Endothelial cell of umbilical vein (primary cell): ENCODE results near the gene ZC3H13. TPM values are rescaled to one million over a fixed set of nuclear protein-coding genes. Genes with fewer than 3 reads are reported as not detected.

ENCODE experiments used
- BruUV-seq: library from RNA; stranded (reverse); fragments of 400-500 nt; replicated peaks from 2 replicates; lab custom pipeline; 2021; lab: Mats Ljungman, UMichigan
- CTCF ChIA-PET: fragments of 300-600, 350-600 bp; sonication (Branson Sonifier 250); formaldehyde crosslinking; loops from one replicate; lab custom pipeline; 2021; ENCODE audit warnings: antibody characterized with exemption, inconsistent platforms; lab: Charles Lee
- POLR2A ChIA-PET: fragments of 300-600, 350-600 bp; sonication (Branson Sonifier 250); formaldehyde crosslinking; loops from one replicate; lab custom pipeline; 2021; ENCODE audit warnings: antibody characterized with exemption, inconsistent platforms; lab: Charles Lee
- DNase-seq: peaks from one replicate; pipeline ENCODE4 v3.0.0-alpha.2; 2011; ENCODE audit warnings: low read depth, low spot score
- FAIRE-seq: peaks from 2 replicates; lab custom pipeline; 2011; peaks lifted over from hg19 to GRCh38; lab: Jason Lieb, UNC
- H2AFZ ChIP-seq: 2 replicates; pipeline ENCODE4 v1.6.0; 2012; ENCODE audit warnings: low read depth, low read length, control low read depth, inconsistent platforms
- H3K27ac ChIP-seq: 2 replicates; pipeline ENCODE4 v1.5.1; 2011; ENCODE audit warnings: low read depth, mild to moderate bottlenecking, control low read depth, low read length, moderate library complexity; ENCODE audit not compliant: insufficient read depth
- H3K27me3 ChIP-seq, 2 experiments: 2 replicates each; pipeline versions ENCODE4 v1.6.0 to v1.6.1; 2011; ENCODE audit warnings: low read length in 2 of 2, mixed read lengths in 1 of 2; ENCODE audit not compliant: control insufficient read depth in 2 of 2, insufficient read depth in 2 of 2
- H3K36me3 ChIP-seq, 2 experiments: 2 replicates in 1 of 2; 3 replicates in 1 of 2; pipeline ENCODE4 v1.5.1; 2011; ENCODE audit warnings: low read length in 2 of 2, mild to moderate bottlenecking in 1 of 2, moderate library complexity in 1 of 2; ENCODE audit not compliant: control insufficient read depth in 2 of 2, insufficient read depth in 2 of 2; ENCODE audit errors: extremely low read depth in 1 of 2
- H3K4me1 ChIP-seq: 3 replicates; pipeline ENCODE4 v1.5.1; 2011; ENCODE audit warnings: mild to moderate bottlenecking, low read length; ENCODE audit not compliant: control insufficient read depth, insufficient read depth; ENCODE audit errors: extremely low read depth
- H3K4me2 ChIP-seq: 2 replicates; pipeline ENCODE4 v1.6.1; 2011; ENCODE audit warnings: low read length, control low read depth, mixed read lengths; ENCODE audit not compliant: insufficient read depth
- H3K4me3 ChIP-seq, 3 experiments: fragments of 200-600 bp in 1 of 3; sonication (generic), shearing (Covaris generic) in 1 of 3; replicated peaks in 1 of 3; 2 replicates each; pipeline ENCODE4 v1.5.1; 2011 to 2016; ENCODE audit warnings: control low read depth in 3 of 3, low read length in 3 of 3, mild to moderate bottlenecking in 2 of 3, inconsistent platforms in 1 of 3, low read depth in 1 of 3, moderate library complexity in 1 of 3; ENCODE audit not compliant: insufficient read depth in 1 of 3
- H3K79me2 ChIP-seq: 2 replicates; pipeline ENCODE4 v1.6.0; 2012; ENCODE audit warnings: low read length, inconsistent platforms; ENCODE audit not compliant: control insufficient read depth, insufficient read depth
- H3K9ac ChIP-seq: replicated peaks from 2 replicates; pipeline ENCODE3; 2011; ENCODE audit warnings: low read length, control low read depth; ENCODE audit not compliant: insufficient read depth; ENCODE audit errors: extremely low read depth
- H3K9me1 ChIP-seq: replicated peaks from 3 replicates; pipeline ENCODE4 v1.6.0; 2011; ENCODE audit warnings: mild to moderate bottlenecking, low read length; ENCODE audit not compliant: control insufficient read depth, insufficient read depth; ENCODE audit errors: extremely low read depth
- H3K9me3 ChIP-seq: replicated peaks from 2 replicates; pipeline ENCODE4 v1.5.1; 2012; ENCODE audit warnings: low read length, inconsistent platforms; ENCODE audit not compliant: control insufficient read depth, insufficient read depth
- H4K20me1 ChIP-seq: replicated peaks from 2 replicates; pipeline ENCODE3; 2011; ENCODE audit warnings: mild to moderate bottlenecking, low read length; ENCODE audit not compliant: control insufficient read depth, insufficient read depth; ENCODE audit errors: extremely low read depth
- EZH2 ChIP-seq: IDR thresholded peaks from 2 replicates; pipeline ENCODE4 v1.6.1; 2012; ENCODE audit warnings: borderline replicate concordance, low read depth, mild to moderate bottlenecking, moderate library complexity, low read length, inconsistent platforms; ENCODE audit not compliant: severe bottlenecking
- FOS ChIP-seq: IDR thresholded peaks from 2 replicates; pipeline ENCODE4 v1.6.1; 2011; ENCODE audit warnings: mild to moderate bottlenecking, low read length, moderate library complexity, borderline replicate concordance; ENCODE audit not compliant: insufficient read depth
- GATA2 ChIP-seq: IDR thresholded peaks from 2 replicates; pipeline ENCODE4 v1.7.0; 2011; ENCODE audit warnings: low read depth, mild to moderate bottlenecking, moderate library complexity, mixed read lengths, low read length; ENCODE audit not compliant: insufficient read length, insufficient read depth
- JUN ChIP-seq: IDR thresholded peaks from 2 replicates; pipeline ENCODE4 v1.6.1; 2011; ENCODE audit warnings: borderline replicate concordance, low read depth; ENCODE audit not compliant: insufficient read length, insufficient read depth
- MYC ChIP-seq: IDR thresholded peaks from one replicate; pipeline ENCODE4 v1.6.1; 2011; ENCODE audit warnings: mild to moderate bottlenecking, low read depth, low read length
- POLR2A ChIP-seq: IDR thresholded peaks from 2 replicates; pipeline ENCODE4 v1.6.1; 2012; ENCODE audit warnings: low read depth, mild to moderate bottlenecking, control low read depth, low read length
- POLR2AphosphoS5 ChIP-seq: IDR thresholded peaks from 2 replicates; pipeline ENCODE4 v1.6.1; 2012; ENCODE audit warnings: low read depth, mild to moderate bottlenecking, control low read depth, low read length, moderate library complexity; ENCODE audit not compliant: insufficient read depth
- dilution Hi-C: fragments of 300-500 bp; cut with MboI; formaldehyde crosslinking; loops from one replicate; pipeline ENCODE4 v1.15.0; 2019; ENCODE audit warnings: low sequenced_read_pairs; ENCODE audit not compliant: extremely low pct_ligation_motif_present
- intact Hi-C: fragments of 100-400 bp; cut with micrococcal nuclease; formaldehyde crosslinking; loops from one replicate; pipeline ENCODE4 v1.10.0; 2022
- polyA plus RNA-seq, 4 experiments: library from polyadenylated mRNA; depleted of rRNA in 3 of 4; stranded (reverse) in 3 of 4; unstranded in 1 of 4; fragments of >200 nt; gene quantifications; 2 replicates each; pipeline versions ENCODE4 v1.2.1 to v1.2.3, GENCODE V29; 2011 to 2012; ENCODE audit warnings: missing spikeins in 1 of 4
- total RNA-seq: library from RNA; stranded (reverse); gene quantifications from 2 replicates; pipeline ENCODE4 v1.2.3, GENCODE V29; 2021
- TF ChIP-seq, protein P1 (sequence below), 2 donors: IDR thresholded peaks; 1 replicate in 1 of 2; 2 replicates in 1 of 2; pipeline ENCODE4 v1.5.1; 2011; ENCODE audit warnings: low read length in 2 of 2, mild to moderate bottlenecking in 2 of 2, moderate library complexity in 2 of 2, control low read depth in 1 of 2, inconsistent platforms in 1 of 2, low read depth in 1 of 2; ENCODE audit not compliant: insufficient read depth in 1 of 2; ENCODE audit errors: extremely low read depth in 1 of 2
- TF ChIP-seq, protein P2 (sequence below): IDR thresholded peaks from 2 replicates; pipeline ENCODE4 v1.6.1; 2011; ENCODE audit not compliant: insufficient read depth, insufficient read length

ZC3H13 gene
- total and polyA plus RNA-seq, 2 donors (not counting 3 experiments of a cell fraction or from before 2014, with no cell fraction given): 3.8 to 36.6 TPM

DNA sequence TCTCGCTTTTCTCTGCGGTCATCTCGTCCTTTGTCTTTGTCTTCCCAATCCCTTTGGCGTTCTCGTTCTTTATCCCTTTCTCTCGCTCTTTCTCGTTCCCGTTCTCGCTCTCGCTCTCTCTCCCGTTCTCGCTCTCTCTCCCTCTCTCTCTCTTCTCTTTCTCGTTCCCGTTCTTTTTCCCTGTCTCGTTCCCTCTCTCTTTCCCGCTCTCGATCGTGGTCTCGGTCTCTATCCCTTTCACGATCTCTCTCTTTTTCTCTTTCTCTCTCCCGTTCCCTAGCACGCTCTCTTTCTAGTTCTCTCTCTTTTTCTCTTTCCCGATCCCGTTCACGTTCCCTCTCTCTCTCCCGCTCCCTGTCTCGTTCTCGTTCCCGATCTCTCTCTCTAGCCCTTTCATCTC lies 77.2 kb downstream of the ZC3H13 start:
- no peak for FAIRE-seq
- POLR2A ChIA-PET: no interaction called here

More for the DNA sequence above, 77.2 kb downstream of the ZC3H13 start:
- Histone ChIP-seq H3K9me3 (no peaks in the 10 kb centered on the region), H3K27ac (no peak overlapping the region), H3K79me2 (peaks cover 1% of the 10 kb centered on the region), H3K9me1 (no peaks in the 10 kb centered on the region), H3K27me3 (no peaks in the 10 kb centered on the region), H3K4me2 (no peak overlapping the region), H3K4me3 (no peak overlapping the region), H3K4me1 (no peaks in the 10 kb centered on the region), H4K20me1 (no peaks in the 10 kb centered on the region), H3K36me3 (peaks cover 6 to 15% of the 10 kb centered on the region in 2 experiments), H3K9ac (no peak overlapping the region), H2AFZ (no peak overlapping the region)
- BruUV-seq: no TSS peak
- CTCF ChIA-PET: no interaction called here
- no peak for TF ChIP-seq GATA2
- no peak for TF ChIP-seq EZH2
- TF ChIP-seq, protein P1, sequence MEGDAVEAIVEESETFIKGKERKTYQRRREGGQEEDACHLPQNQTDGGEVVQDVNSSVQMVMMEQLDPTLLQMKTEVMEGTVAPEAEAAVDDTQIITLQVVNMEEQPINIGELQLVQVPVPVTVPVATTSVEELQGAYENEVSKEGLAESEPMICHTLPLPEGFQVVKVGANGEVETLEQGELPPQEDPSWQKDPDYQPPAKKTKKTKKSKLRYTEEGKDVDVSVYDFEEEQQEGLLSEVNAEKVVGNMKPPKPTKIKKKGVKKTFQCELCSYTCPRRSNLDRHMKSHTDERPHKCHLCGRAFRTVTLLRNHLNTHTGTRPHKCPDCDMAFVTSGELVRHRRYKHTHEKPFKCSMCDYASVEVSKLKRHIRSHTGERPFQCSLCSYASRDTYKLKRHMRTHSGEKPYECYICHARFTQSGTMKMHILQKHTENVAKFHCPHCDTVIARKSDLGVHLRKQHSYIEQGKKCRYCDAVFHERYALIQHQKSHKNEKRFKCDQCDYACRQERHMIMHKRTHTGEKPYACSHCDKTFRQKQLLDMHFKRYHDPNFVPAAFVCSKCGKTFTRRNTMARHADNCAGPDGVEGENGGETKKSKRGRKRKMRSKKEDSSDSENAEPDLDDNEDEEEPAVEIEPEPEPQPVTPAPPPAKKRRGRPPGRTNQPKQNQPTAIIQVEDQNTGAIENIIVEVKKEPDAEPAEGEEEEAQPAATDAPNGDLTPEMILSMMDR (IDR thresholded peaks at IDR 0.05; ENCODE audit: extremely low read depth in 1 of 2, insufficient read depth in 1 of 2, low read depth in 1 of 2, low read length in 2 of 2): no peak
- no peak for TF ChIP-seq MYC
- no peak for TF ChIP-seq JUN
- TF ChIP-seq, protein P2, sequence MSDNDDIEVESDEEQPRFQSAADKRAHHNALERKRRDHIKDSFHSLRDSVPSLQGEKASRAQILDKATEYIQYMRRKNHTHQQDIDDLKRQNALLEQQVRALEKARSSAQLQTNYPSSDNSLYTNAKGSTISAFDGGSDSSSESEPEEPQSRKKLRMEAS: no peak
- TF ChIP-seq POLR2A: no peak
- no peak for TF ChIP-seq FOS
- no peak for TF ChIP-seq POLR2AphosphoS5
- no peak for DNase-seq
- dilution Hi-C loops: no loop called here
- intact Hi-C loops: no loop called here
